ENCODE measurements around the gene SYT13.

The SYT13 gene

GRCh38 chr11:45193695-45194094 is 92.4 kb downstream of the SYT13 start:
- Histone ChIP-seq H4K8ac (ENCODE audit: low read length) (no peak overlapping the region), H3K9me3 (ENCODE audit: control insufficient read depth, low read length) (no peaks in the 10 kb centered on the region), H3K14ac (ENCODE audit: low read length in 2 of 2) (no peak overlapping the region), H3K27me3 (ENCODE audit: control insufficient read depth in 1 of 2, insufficient read depth in 1 of 2, low read length in 2 of 2) (no peaks in the 10 kb centered on the region), H3K4me1 (ENCODE audit: control insufficient read depth, insufficient read depth, low read depth, low read length) (no peaks in the 10 kb centered on the region), H3K79me1 (replicated peaks; ENCODE audit: low read length, poor library complexity, severe bottlenecking) (peaks cover 2% of the 10 kb centered on the region), H2AK5ac (ENCODE audit: low read length, severe bottlenecking) (no peak overlapping the region), H4K91ac (ENCODE audit: low read length) (no peak overlapping the region), H3K9ac (ENCODE audit: low read length) (no peak overlapping the region), H3K4me2 (ENCODE audit: low read length, poor library complexity, severe bottlenecking) (no peak overlapping the region), H3K36me3 (ENCODE audit: control insufficient read depth in 1 of 2, insufficient read depth in 2 of 2, low read depth in 1 of 2, low read length in 2 of 2) (peaks cover 4 to 5% of the 10 kb centered on the region in 2 experiments), H3K27ac (ENCODE audit: low read length, poor library complexity, severe bottlenecking) (no peak overlapping the region), H2BK120ac (ENCODE audit: low read depth, low read length) (no peak overlapping the region), H3K4ac (ENCODE audit: low read depth in 1 of 2, low read length in 2 of 2) (no peak overlapping the region), H2BK15ac (ENCODE audit: low read depth, poor library complexity, severe bottlenecking) (no peak overlapping the region), H2BK12ac (ENCODE audit: low read length in 2 of 2) (no peak overlapping the region), H2AFZ (ENCODE audit: low read depth, low read length) (no peak overlapping the region), H3K4me3 (ENCODE audit: insufficient read depth in 1 of 2, low read depth in 1 of 2, low read length in 2 of 2) (no peak overlapping the region), H3K23ac (ENCODE audit: low read length in 2 of 2) (no peak overlapping the region), H2BK5ac (ENCODE audit: low read depth, low read length, poor library complexity, severe bottlenecking) (no peak overlapping the region), H3K18ac (ENCODE audit: low read depth in 1 of 2, low read length in 2 of 2) (no peak overlapping the region)
- DNase-seq: no peak
- WGBS: 91% methylated on average over 6 of the region's 6 CpGs

Data from mesenchymal stem cell (in vitro differentiated cells and primary cell).